Keratinocyte (primary cell): ENCODE results near the gene CSH1.
"Not testable (repeated sequence)": the region's sequence is repeated elsewhere in the genome, so short reads cannot be mapped to it uniquely, and the experiment has no call there.

Experiments
- CTCF ChIP-seq, 3 experiments: IDR thresholded peaks in 1 of 3; conservative IDR thresholded peaks in 1 of 3; optimal IDR thresholded peaks in 1 of 3; 2 replicates in 2 of 3; 3 replicates in 1 of 3; pipeline versions ENCODE3 to v1.5.1; 2011; ENCODE audit warnings: low read length in 3 of 3, mild to moderate bottlenecking in 3 of 3, moderate library complexity in 2 of 3, control low read depth in 1 of 3, inconsistent platforms in 1 of 3; ENCODE audit not compliant: insufficient read depth in 2 of 3; ENCODE audit errors: extremely low read depth in 1 of 3
- EZH2 ChIP-seq: IDR thresholded peaks from one replicate; pipeline ENCODE4 v1.6.1; 2012; ENCODE audit warnings: inconsistent platforms, mild to moderate bottlenecking, low read length, moderate library complexity

- not testable (repeated sequence) for TF ChIP-seq CTCF (optimal IDR thresholded peaks at IDR 0.05 in 1 of 3, IDR thresholded peaks at IDR 0.05 in 1 of 3, conservative IDR thresholded peaks at IDR 0.05 in 1 of 3; ENCODE audit: extremely low read depth in 1 of 3, insufficient read depth in 2 of 3, low read length in 3 of 3); EZH2
These were observed 22.2 kb downstream of the CSH1 start for GRCh38 chr17:63874061-63874626.
